Memory B cell (primary cell): ENCODE results near the gene GDPGP1.
"Not testable (repeated sequence)": the region's sequence is repeated elsewhere in the genome, so short reads cannot be mapped to it uniquely, and the experiment has no call there.

Experiments
- ATAC-seq: fragments of 150-1000 bp; cut with Tn5 transposase; 2 replicates; pipeline ENCODE4 v1.10.0; 2021; ENCODE audit warnings: low read depth, mild to moderate bottlenecking, moderate library complexity
- DNase-seq, 2 donors: peaks; one replicate each; pipeline ENCODE4 v3.0.0; 2022; ENCODE audit warnings: low spot score in 2 of 2
- H3K27ac Mint-ChIP-seq: one replicate; pipeline ENCODE4 v1.8.0; 2022; ENCODE audit warnings: mild to moderate bottlenecking, moderate library complexity, mixed read lengths
- H3K27me3 Mint-ChIP-seq: one replicate; pipeline ENCODE4 v1.8.0; 2022; ENCODE audit warnings: mixed read lengths
- H3K36me3 Mint-ChIP-seq: one replicate; pipeline ENCODE4 v1.8.0; 2022; ENCODE audit warnings: mild to moderate bottlenecking, mixed read lengths
- H3K4me1 Mint-ChIP-seq: one replicate; pipeline ENCODE4 v1.8.0; 2022; ENCODE audit warnings: mixed read lengths
- H3K4me3 Mint-ChIP-seq: one replicate; pipeline ENCODE4 v1.8.0; 2022; ENCODE audit warnings: mild to moderate bottlenecking, moderate library complexity, mixed read lengths
- H3K9me3 Mint-ChIP-seq: one replicate; pipeline ENCODE4 v1.8.0; 2022; ENCODE audit warnings: mixed read lengths

GDPGP1 gene

GRCh38 chr15:90234096-90234988 lies at the start of gene GDPGP1:
Gene GDPGP1 (plus strand): TSS chr15:90234209. CDS start chr15:90240909, 6,700 bp downstream.
- Mint-ChIP-seq H3K27me3 (no peaks in the 10 kb centered on the region), H3K4me3 (peak within 1 kb of the TSS; percentile 89), H3K4me1 (peaks cover 34% of the 10 kb centered on the region), H3K36me3 (peaks cover 14% of the 10 kb centered on the region), H3K27ac (peak within 1 kb of the TSS; percentile 95), H3K9me3 (no peaks in the 10 kb centered on the region)
- DNase-seq (no peak), ATAC-seq (peak; percentile 62)

- DNase-seq (peak; percentile 77), ATAC-seq (peak; percentile 88)
- peaks cover 9% of the 10 kb centered on the region for H3K36me3 Mint-ChIP-seq
- no peaks in the 10 kb centered on the region for H3K27me3 Mint-ChIP-seq
- peak overlapping the region; percentile 95 for H3K27ac Mint-ChIP-seq
- peak overlapping the region; percentile 93 for H3K4me3 Mint-ChIP-seq
- H3K9me3 Mint-ChIP-seq: no peaks in the 10 kb centered on the region
- peaks cover 39% of the 10 kb centered on the region for H3K4me1 Mint-ChIP-seq
These were observed 49.0 kb upstream of the GDPGP1 start for GRCh38 chr15:90184786-90185704.

GRCh38 chr15:90187257-90187868 lies 46.6 kb upstream of the GDPGP1 start:
- Mint-ChIP-seq H3K27ac (peak overlapping the region; percentile 88), H3K4me1 (peaks cover 45% of the 10 kb centered on the region), H3K4me3 (peak overlapping the region; percentile 66), H3K9me3 (no peaks in the 10 kb centered on the region), H3K36me3 (peaks cover 9% of the 10 kb centered on the region), H3K27me3 (no peaks in the 10 kb centered on the region)
- DNase-seq: no peak
- ATAC-seq: no peak

GRCh38 chr15:90188065-90188464 lies 45.9 kb upstream of the GDPGP1 start:
- not testable (repeated sequence) for H3K27ac Mint-ChIP-seq, H3K36me3 Mint-ChIP-seq, H3K27me3 Mint-ChIP-seq, H3K9me3 Mint-ChIP-seq, DNase-seq, ATAC-seq
- peaks cover 50% of the 10 kb centered on the region for H3K4me1 Mint-ChIP-seq
- peak overlapping the region; percentile 5 for H3K4me3 Mint-ChIP-seq

GRCh38 chr15:90188914-90189748 lies 44.9 kb upstream of the GDPGP1 start:
- Mint-ChIP-seq H3K27me3 (no peaks in the 10 kb centered on the region), H3K36me3 (peaks cover 9% of the 10 kb centered on the region), H3K4me3 (peak overlapping the region; percentile 91), H3K9me3 (no peaks in the 10 kb centered on the region), H3K4me1 (peaks cover 51% of the 10 kb centered on the region), H3K27ac (peak overlapping the region; percentile 96)
- ATAC-seq (no peak), DNase-seq (no peak)

- Mint-ChIP-seq H3K36me3 (peaks cover 14% of the 10 kb centered on the region), H3K27me3 (no peaks in the 10 kb centered on the region), H3K27ac (peak overlapping the region; percentile 96), H3K9me3 (no peaks in the 10 kb centered on the region), H3K4me3 (peak overlapping the region; percentile 91), H3K4me1 (peaks cover 54% of the 10 kb centered on the region)
- DNase-seq (no peak), ATAC-seq (no peak)
These were observed 44.1 kb upstream of the GDPGP1 start for GRCh38 chr15:90189781-90190467.

- ATAC-seq: peak; percentile 72
These were observed 43.2 kb upstream of the GDPGP1 start for GRCh38 chr15:90190606-90191343.

GRCh38 chr15:90191344-90191687 lies 42.7 kb upstream of the GDPGP1 start:
- ATAC-seq: peak; percentile 34
- Mint-ChIP-seq H3K4me3 (peak overlapping the region; percentile 91), H3K9me3 (no peaks in the 10 kb centered on the region), H3K27me3 (no peaks in the 10 kb centered on the region), H3K4me1 (peaks cover 54% of the 10 kb centered on the region), H3K36me3 (peaks cover 15% of the 10 kb centered on the region), H3K27ac (peak overlapping the region; percentile 96)
- no peak for DNase-seq

More at GRCh38 chr15:90190606-90191343, 43.2 kb upstream of the GDPGP1 start:
- no peaks in the 10 kb centered on the region for H3K9me3 Mint-ChIP-seq
- no peaks in the 10 kb centered on the region for H3K27me3 Mint-ChIP-seq
- H3K27ac Mint-ChIP-seq: peak overlapping the region; percentile 96
- peaks cover 16% of the 10 kb centered on the region for H3K36me3 Mint-ChIP-seq
- H3K4me3 Mint-ChIP-seq: peak overlapping the region; percentile 91
- peaks cover 56% of the 10 kb centered on the region for H3K4me1 Mint-ChIP-seq
- peak; percentile 62 to 67 for DNase-seq

GRCh38 chr15:90191794-90192509 lies 42.1 kb upstream of the GDPGP1 start:
- no peaks in the 10 kb centered on the region for H3K9me3 Mint-ChIP-seq
- H3K4me3 Mint-ChIP-seq: peak overlapping the region; percentile 91
- ATAC-seq: peak; percentile 75
- H3K4me1 Mint-ChIP-seq: peaks cover 58% of the 10 kb centered on the region
- DNase-seq: peak; percentile 65 to 71
- no peaks in the 10 kb centered on the region for H3K27me3 Mint-ChIP-seq
- peak overlapping the region; percentile 96 for H3K27ac Mint-ChIP-seq
- H3K36me3 Mint-ChIP-seq: peaks cover 17% of the 10 kb centered on the region

- peaks cover 52% of the 10 kb centered on the region for H3K4me1 Mint-ChIP-seq
- H3K4me3 Mint-ChIP-seq: peak overlapping the region; percentile 91
These were observed 40.8 kb upstream of the GDPGP1 start for GRCh38 chr15:90192961-90193786.

GRCh38 chr15:90194655-90195054 lies 39.4 kb upstream of the GDPGP1 start:
- Mint-ChIP-seq H3K4me1 (peaks cover 56% of the 10 kb centered on the region), H3K4me3 (peak overlapping the region; percentile 31), H3K27ac (peak overlapping the region; percentile 74), H3K36me3 (peaks cover 14% of the 10 kb centered on the region), H3K9me3 (no peaks in the 10 kb centered on the region), H3K27me3 (no peaks in the 10 kb centered on the region)
- DNase-seq (no peak), ATAC-seq (no peak)

More at GRCh38 chr15:90192961-90193786, 40.8 kb upstream of the GDPGP1 start:
- H3K9me3 Mint-ChIP-seq: no peaks in the 10 kb centered on the region
- H3K27me3 Mint-ChIP-seq: no peaks in the 10 kb centered on the region
- peak overlapping the region; percentile 96 for H3K27ac Mint-ChIP-seq
- ATAC-seq (no peak), DNase-seq (no peak)
- H3K36me3 Mint-ChIP-seq: peaks cover 12% of the 10 kb centered on the region
